Gastrocnemius medialis (tissue), 4 donors: Measurements from ENCODE around the gene TERT.

ENCODE experiments used
- POLR2A ChIP-seq, 2 donors: fragments of 450-650 bp; IDR thresholded peaks; one replicate each; pipeline ENCODE4 v1.6.1; 2017; ENCODE audit warnings: antibody characterized with exemption in 2 of 2, mild to moderate bottlenecking in 2 of 2, moderate library complexity in 2 of 2
- TF ChIP-seq, protein P1 (sequence below), 5 experiments: fragments of 450-650 bp in 3 of 5; fragments of 200-600 bp in 2 of 5; sonication (generic) in 2 of 5; IDR thresholded peaks in 4 of 5; conservative IDR thresholded peaks in 1 of 5; 1 replicate in 4 of 5; 2 replicates in 1 of 5; pipeline ENCODE4 v1.5.1; 2016 to 2019; ENCODE audit warnings: antibody characterized with exemption in 5 of 5, mild to moderate bottlenecking in 3 of 5, moderate library complexity in 3 of 5

DNA sequence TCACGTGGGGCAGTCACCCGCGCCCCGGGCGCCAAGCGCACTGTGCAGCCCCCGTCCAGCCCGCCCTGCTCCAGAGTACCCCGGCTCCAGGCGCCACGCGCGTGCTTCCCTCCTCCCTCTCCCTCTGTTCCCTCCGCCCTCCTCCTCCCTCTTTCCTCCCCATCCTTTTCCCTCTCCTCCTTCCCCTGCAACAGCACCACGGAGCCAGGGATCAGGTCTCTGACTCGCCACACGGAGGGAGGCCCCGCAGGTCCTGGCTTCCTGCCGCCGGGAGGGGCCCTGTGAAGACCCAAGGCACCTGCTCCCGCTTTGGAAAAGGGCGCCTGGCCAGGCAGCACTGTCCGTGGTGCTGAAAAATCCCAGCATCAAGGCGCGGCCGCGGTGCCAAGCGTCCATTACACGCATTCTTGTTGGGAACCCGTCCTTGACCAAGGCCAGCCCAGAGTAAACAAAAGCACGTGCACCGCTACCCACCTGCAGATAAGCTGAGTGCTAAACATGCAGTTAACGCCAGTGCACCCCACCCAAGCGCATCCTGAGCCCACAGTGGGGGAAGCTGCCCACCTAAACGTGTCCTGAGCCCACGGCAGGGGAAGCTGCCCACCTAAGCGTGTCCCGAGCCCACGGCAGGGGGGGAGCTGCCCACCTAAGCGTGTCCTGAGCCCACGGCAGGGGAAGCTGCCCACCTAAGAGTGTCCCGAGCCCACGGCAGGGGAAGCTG, 48.0 kb downstream of the TERT start:
- TF ChIP-seq, protein P1, sequence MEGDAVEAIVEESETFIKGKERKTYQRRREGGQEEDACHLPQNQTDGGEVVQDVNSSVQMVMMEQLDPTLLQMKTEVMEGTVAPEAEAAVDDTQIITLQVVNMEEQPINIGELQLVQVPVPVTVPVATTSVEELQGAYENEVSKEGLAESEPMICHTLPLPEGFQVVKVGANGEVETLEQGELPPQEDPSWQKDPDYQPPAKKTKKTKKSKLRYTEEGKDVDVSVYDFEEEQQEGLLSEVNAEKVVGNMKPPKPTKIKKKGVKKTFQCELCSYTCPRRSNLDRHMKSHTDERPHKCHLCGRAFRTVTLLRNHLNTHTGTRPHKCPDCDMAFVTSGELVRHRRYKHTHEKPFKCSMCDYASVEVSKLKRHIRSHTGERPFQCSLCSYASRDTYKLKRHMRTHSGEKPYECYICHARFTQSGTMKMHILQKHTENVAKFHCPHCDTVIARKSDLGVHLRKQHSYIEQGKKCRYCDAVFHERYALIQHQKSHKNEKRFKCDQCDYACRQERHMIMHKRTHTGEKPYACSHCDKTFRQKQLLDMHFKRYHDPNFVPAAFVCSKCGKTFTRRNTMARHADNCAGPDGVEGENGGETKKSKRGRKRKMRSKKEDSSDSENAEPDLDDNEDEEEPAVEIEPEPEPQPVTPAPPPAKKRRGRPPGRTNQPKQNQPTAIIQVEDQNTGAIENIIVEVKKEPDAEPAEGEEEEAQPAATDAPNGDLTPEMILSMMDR (IDR thresholded peaks at IDR 0.05 in 4 of 5, conservative IDR thresholded peaks at IDR 0.05 in 1 of 5), result no peak
- no peak for TF ChIP-seq POLR2A (IDR thresholded peaks at IDR 0.05)
